Measurements from ENCODE around the gene AKR1A1.

- TF ChIP-seq CTCF (IDR thresholded peaks at IDR 0.05; ENCODE audit: control extremely low read depth in 1 of 3, insufficient read depth in 1 of 3, low read depth in 1 of 3, low read length in 3 of 3), result no peak
- TF ChIP-seq SIN3A (conservative IDR thresholded peaks at IDR 0.05 in 1 of 2, IDR thresholded peaks at IDR 0.05 in 1 of 2; ENCODE audit: low read depth in 1 of 2, low read length in 2 of 2), result no peak
- no peak for TF ChIP-seq USF2 (IDR thresholded peaks at IDR 0.05; ENCODE audit: low read length)
- no peak for TF ChIP-seq POLR2A (IDR thresholded peaks at IDR 0.05; ENCODE audit: control extremely low read depth in 1 of 2, low read depth in 2 of 2, low read length in 2 of 2)
- TF ChIP-seq MAX (IDR thresholded peaks at IDR 0.05), result no peak
- TF ChIP-seq HDAC2 (IDR thresholded peaks at IDR 0.05; ENCODE audit: borderline replicate concordance in 1 of 2, low read depth in 2 of 2, low read length in 2 of 2), result no peak
- TF ChIP-seq RAD21 (IDR thresholded peaks at IDR 0.05 in 1 of 2, conservative IDR thresholded peaks at IDR 0.05 in 1 of 2; ENCODE audit: low read depth in 2 of 2, low read length in 2 of 2), result no peak
- no peak for TF ChIP-seq JUN (IDR thresholded peaks at IDR 0.05; ENCODE audit: low read depth, low read length)
- no peak for TF ChIP-seq NRF1 (IDR thresholded peaks at IDR 0.05; ENCODE audit: low read depth, low read length)
- no peak for TF ChIP-seq CHD1 (IDR thresholded peaks at IDR 0.05; ENCODE audit: low read depth, low read length)
- no peak for TF ChIP-seq TCF12 (IDR thresholded peaks at IDR 0.05; ENCODE audit: low read depth, low read length)
- no peak for TF ChIP-seq POLR2AphosphoS5 (IDR thresholded peaks at IDR 0.05; ENCODE audit: low read depth, low read length)
- TF ChIP-seq TBP (IDR thresholded peaks at IDR 0.05; ENCODE audit: low read depth, low read length), result no peak
- TF ChIP-seq CTBP2 (IDR thresholded peaks at IDR 0.05; ENCODE audit: borderline replicate concordance, insufficient read depth, insufficient read length, low read length), result no peak
These were observed 8.0 kb upstream of the AKR1A1 start for GRCh38 chr1:45542591-45542990.
